Kidney (tissue), 14 donors: ENCODE measurements around the gene LGALS9. TPM values are rescaled to one million over a fixed set of nuclear protein-coding genes. Genes with fewer than 3 reads are reported as not detected.
"Not testable (repeated sequence)": the region's sequence is repeated elsewhere in the genome, so short reads cannot be mapped to it uniquely, and the experiment has no call there.

Experiments
- DNase-seq, 5 donors: peaks; one replicate each; pipeline ENCODE4 v3.0.0-alpha.2; 2013 to 2020
- FAIRE-seq: peaks from 2 replicates; lab custom pipeline; 2012; peaks lifted over from hg19 to GRCh38; lab: Jason Lieb, UNC
- H3K27ac ChIP-seq, 2 donors: one replicate each; pipeline ENCODE4 v1.7.0; 2013; ENCODE audit warnings: low read depth in 2 of 2, low read length in 2 of 2, inconsistent platforms in 1 of 2
- H3K27me3 ChIP-seq: one replicate; pipeline ENCODE4 v1.7.1; 2013; ENCODE audit warnings: low read length, inconsistent platforms; ENCODE audit not compliant: control insufficient read depth, insufficient read depth
- H3K36me3 ChIP-seq, 3 donors: one replicate each; pipeline versions ENCODE4 v1.7.0 to v1.7.1; 2013; ENCODE audit warnings: low read length in 3 of 3, control low read depth in 1 of 3, inconsistent platforms in 1 of 3; ENCODE audit not compliant: insufficient read depth in 3 of 3, control insufficient read depth in 2 of 3
- H3K4me1 ChIP-seq, 3 donors: one replicate each; pipeline versions ENCODE4 v1.7.0 to v1.7.1; 2013; ENCODE audit warnings: low read length in 3 of 3, inconsistent platforms in 1 of 3, low read depth in 1 of 3; ENCODE audit not compliant: control insufficient read depth in 2 of 3, insufficient read depth in 2 of 3
- H3K4me3 ChIP-seq, 3 donors: one replicate each; pipeline versions ENCODE4 v1.7.0 to v1.8.1; 2013; ENCODE audit warnings: low read length in 3 of 3, control low read depth in 1 of 3, inconsistent platforms in 1 of 3
- H3K9ac ChIP-seq, 3 donors: one replicate each; pipeline versions ENCODE4 v1.7.0 to v1.7.1; 2013; ENCODE audit warnings: low read length in 3 of 3, control low read depth in 1 of 3, inconsistent platforms in 1 of 3
- H3K9me3 ChIP-seq, 3 donors: one replicate each; pipeline versions ENCODE4 v1.7.0 to v1.7.1; 2013; ENCODE audit warnings: low read length in 3 of 3, control low read depth in 1 of 3, inconsistent platforms in 1 of 3; ENCODE audit not compliant: control insufficient read depth in 2 of 3, insufficient read depth in 1 of 3
- CTCF ChIP-seq: IDR thresholded peaks from 3 replicates; pipeline ENCODE4 v1.5.1; 2012; ENCODE audit warnings: mild to moderate bottlenecking, moderate library complexity, borderline replicate concordance; ENCODE audit not compliant: insufficient read depth; ENCODE audit errors: extremely low read depth
- intact Hi-C: fragments of 100-400 bp; cut with DNase I; formaldehyde crosslinking; loops from one replicate; pipeline ENCODE4 v1.11.1; 2022
- polyA plus RNA-seq: library from polyadenylated mRNA; stranded (reverse); fragments of 350-450 nt; fragmentation: Illumina TruSeq; extraction: RNeasy Lipid Tissue Mini Kit (QIAGEN cat#74804); gene quantifications from one replicate; pipeline ENCODE4 v1.2.3, GENCODE V29; 2014; ENCODE audit warnings: low read depth, low replicate concordance; ENCODE audit not compliant: insufficient read depth
- total RNA-seq: library from RNA; stranded (reverse); fragmentation: NEBNext Ultra II Directional; extraction: Animal tissue kit (Norgen Biotek cat#: 25700); gene quantifications from one replicate; pipeline ENCODE4 v1.2.1, GENCODE V29; 2021
- donor health status: control.
- donor health status: control.
- donor health status: control.
- donor health status: control.
- donor health status: control.
- donor health status: DM: yes; HTN: yes; CAD: no.
- donor health status: Normal renal cell carcinoma (clear cell type).

The LGALS9 gene
- total and polyA plus RNA-seq, 2 donors from 2014 or later: 16.4 to 50.8 TPM

- intact Hi-C loops: no loop called here
- Histone ChIP-seq H3K9ac (no peak overlapping the region), H3K36me3 (peaks cover 0 to 28% (median 4%) of the 10 kb centered on the region in 3 donors)
These were observed 3.5 kb upstream of the LGALS9 start for GRCh38 chr17:27627514-27627913.

GRCh38 chr17:27628376-27628775, 2.6 kb upstream of the LGALS9 start:
- no peak for FAIRE-seq
- Histone ChIP-seq H3K4me3 (no peak overlapping the region), H3K27ac (no peak overlapping the region), H3K9ac (no peak overlapping the region), H3K9me3 (no peaks in the 10 kb centered on the region), H3K27me3 (no peaks in the 10 kb centered on the region), H3K36me3 (peaks cover 0 to 20% (median 2%) of the 10 kb centered on the region in 3 donors), H3K4me1 (peaks cover 0 to 12% (median 7%) of the 10 kb centered on the region in 3 donors)
- intact Hi-C loops: no loop called here
- no peak for TF ChIP-seq CTCF
- peak in 1 of 5 donors; percentile 34 for DNase-seq

More at GRCh38 chr17:27627514-27627913, 3.5 kb upstream of the LGALS9 start:
- H3K9me3 ChIP-seq: no peaks in the 10 kb centered on the region
- no peaks in the 10 kb centered on the region for H3K27me3 ChIP-seq
- no peak for FAIRE-seq
- peaks cover 0 to 6% (median 0%) of the 10 kb centered on the region in 3 donors for H3K4me1 ChIP-seq
- no peak for TF ChIP-seq CTCF
- DNase-seq: peak in 1 of 5 donors; percentile 41
- H3K27ac ChIP-seq: no peak overlapping the region
- H3K4me3 ChIP-seq: no peak overlapping the region

DNA sequence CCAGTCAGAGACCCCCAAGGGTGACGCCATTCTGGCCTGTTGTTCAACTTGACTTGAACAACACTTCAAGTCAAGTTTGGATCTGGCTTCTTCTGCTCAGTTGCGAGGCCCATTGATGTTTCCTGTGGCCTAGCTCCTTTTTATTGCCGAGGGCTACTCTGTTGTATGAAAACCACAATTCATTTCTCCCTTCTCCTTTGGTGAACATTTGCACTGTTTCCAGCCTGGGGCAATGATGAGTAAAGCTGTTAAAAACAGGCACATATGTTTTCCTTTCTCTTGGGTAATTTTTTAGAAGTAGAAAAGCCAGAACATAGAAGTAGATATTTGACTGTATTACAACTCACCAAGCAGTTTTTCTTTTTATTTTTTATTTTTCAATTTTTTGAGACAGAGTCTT, 1.7 kb upstream of the LGALS9 start:
- H3K9ac ChIP-seq, intact Hi-C loops, FAIRE-seq, H3K4me3 ChIP-seq, DNase-seq, H3K27ac ChIP-seq, H3K27me3 ChIP-seq, H3K9me3 ChIP-seq: not testable (repeated sequence)
- H3K36me3 ChIP-seq: peaks cover 0 to 12% (median 0%) of the 10 kb centered on the region in 3 donors
- H3K4me1 ChIP-seq: peaks cover 0 to 15% (median 15%) of the 10 kb centered on the region in 3 donors

GRCh38 chr17:27631411-27631760, 398 bp downstream of the LGALS9 start:
- no peaks in the 10 kb centered on the region for H3K9me3 ChIP-seq
- H3K27me3 ChIP-seq: no peaks in the 10 kb centered on the region
- H3K27ac ChIP-seq: peak overlapping the region in 1 of 2 donors; percentile 41
- H3K4me3 ChIP-seq: peak overlapping the region; percentile 4 to 36 (median 12)
- DNase-seq (no peak), FAIRE-seq (no peak)
- no peak for TF ChIP-seq CTCF
- peaks cover 0 to 15% (median 15%) of the 10 kb centered on the region in 3 donors for H3K4me1 ChIP-seq
- H3K9ac ChIP-seq: no peak overlapping the region
- intact Hi-C loops: no loop called here
- no peaks in the 10 kb centered on the region for H3K36me3 ChIP-seq
